ENCODE measurements around the gene FAM107A. TPM values are rescaled to one million over a fixed set of nuclear protein-coding genes. Genes with fewer than 3 reads are reported as not detected.

The FAM107A gene
- total RNA-seq, 1 experiment from 2014 or later: not detected

DNA sequence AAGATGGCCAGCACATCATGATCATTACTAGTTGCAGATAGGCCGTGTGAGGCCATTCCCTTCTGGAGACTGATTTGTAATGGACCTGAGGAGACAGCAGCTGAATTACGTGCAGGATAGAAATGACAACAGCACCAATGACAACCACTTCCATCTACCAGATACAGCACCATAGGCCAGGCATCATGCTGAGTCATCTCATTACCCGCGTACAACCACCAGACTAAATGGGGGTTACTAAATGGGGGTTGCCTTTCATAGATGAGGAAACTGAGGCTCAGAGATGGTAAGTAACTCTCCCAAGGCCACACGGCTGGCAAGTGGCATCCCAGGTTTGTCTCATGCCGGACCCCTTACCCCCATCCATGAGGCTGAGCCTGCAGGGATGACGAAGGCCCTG, 32.8 kb upstream of the FAM107A start:
- H3K4me1 ChIP-seq: no peaks in the 10 kb centered on the region
- no peak overlapping the region for H3K4me3 Mint-ChIP-seq (ENCODE audit: unreplicated experiment)
- DNase-seq: no peak
- POLR2A ChIA-PET: no interaction called here
- no peaks in the 10 kb centered on the region for H3K4me1 Mint-ChIP-seq (ENCODE audit: low read depth, unreplicated experiment)
- H3K9me3 ChIP-seq: no peaks in the 10 kb centered on the region
- no peaks in the 10 kb centered on the region for H3K36me3 Mint-ChIP-seq (ENCODE audit: insufficient read depth, unreplicated experiment)
- intact Hi-C loops (cut with micrococcal nuclease; ENCODE audit: unreplicated experiment): no loop called here
- H3K4me3 ChIP-seq (ENCODE audit: low read depth, low read length): no peak overlapping the region
- H3K9me3 Mint-ChIP-seq (ENCODE audit: unreplicated experiment): no peaks in the 10 kb centered on the region
- H3K27me3 ChIP-seq (replicated peaks; ENCODE audit: control insufficient read depth, insufficient read depth, low read length): no peaks in the 10 kb centered on the region
- H3K27ac Mint-ChIP-seq (ENCODE audit: unreplicated experiment): no peak overlapping the region
- no peaks in the 10 kb centered on the region for H3K27me3 Mint-ChIP-seq (ENCODE audit: insufficient read depth, unreplicated experiment)
- no TSS peak for BruUV-seq (replicated peaks)
- no peaks in the 10 kb centered on the region for H3K36me3 ChIP-seq (ENCODE audit: control insufficient read depth, insufficient read depth, low read length)
- TF ChIP-seq, protein P1, sequence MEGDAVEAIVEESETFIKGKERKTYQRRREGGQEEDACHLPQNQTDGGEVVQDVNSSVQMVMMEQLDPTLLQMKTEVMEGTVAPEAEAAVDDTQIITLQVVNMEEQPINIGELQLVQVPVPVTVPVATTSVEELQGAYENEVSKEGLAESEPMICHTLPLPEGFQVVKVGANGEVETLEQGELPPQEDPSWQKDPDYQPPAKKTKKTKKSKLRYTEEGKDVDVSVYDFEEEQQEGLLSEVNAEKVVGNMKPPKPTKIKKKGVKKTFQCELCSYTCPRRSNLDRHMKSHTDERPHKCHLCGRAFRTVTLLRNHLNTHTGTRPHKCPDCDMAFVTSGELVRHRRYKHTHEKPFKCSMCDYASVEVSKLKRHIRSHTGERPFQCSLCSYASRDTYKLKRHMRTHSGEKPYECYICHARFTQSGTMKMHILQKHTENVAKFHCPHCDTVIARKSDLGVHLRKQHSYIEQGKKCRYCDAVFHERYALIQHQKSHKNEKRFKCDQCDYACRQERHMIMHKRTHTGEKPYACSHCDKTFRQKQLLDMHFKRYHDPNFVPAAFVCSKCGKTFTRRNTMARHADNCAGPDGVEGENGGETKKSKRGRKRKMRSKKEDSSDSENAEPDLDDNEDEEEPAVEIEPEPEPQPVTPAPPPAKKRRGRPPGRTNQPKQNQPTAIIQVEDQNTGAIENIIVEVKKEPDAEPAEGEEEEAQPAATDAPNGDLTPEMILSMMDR (IDR thresholded peaks at IDR 0.05; ENCODE audit: insufficient read depth in 1 of 2, low read depth in 1 of 2, low read length in 1 of 2, severe bottlenecking in 1 of 2, unreplicated experiment in 1 of 2): no peak
- CTCF ChIA-PET: no interaction called here

DNA sequence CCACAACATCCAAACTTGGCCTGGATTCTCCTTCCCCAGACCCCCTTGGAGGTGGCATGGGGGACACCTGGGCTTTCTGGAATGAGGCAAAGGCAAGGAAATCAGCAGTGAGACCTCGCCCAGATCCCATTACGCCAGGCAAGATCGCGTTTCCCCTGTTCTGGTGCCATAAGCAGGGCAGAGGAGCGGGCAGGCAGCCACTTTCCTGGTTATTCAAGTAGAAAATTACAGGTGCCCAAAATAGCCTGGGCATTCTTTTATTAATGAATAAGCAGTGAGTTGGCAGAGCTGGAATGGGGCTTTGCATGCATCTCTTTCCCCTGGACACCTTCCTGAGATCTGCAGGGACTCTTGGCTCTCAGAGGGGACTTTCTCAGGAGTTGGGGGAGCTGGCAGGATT, 31.5 kb upstream of the FAM107A start:
- Mint-ChIP-seq H3K4me3 (ENCODE audit: unreplicated experiment) (no peak overlapping the region), H3K36me3 (ENCODE audit: insufficient read depth, unreplicated experiment) (no peaks in the 10 kb centered on the region), H3K9me3 (ENCODE audit: unreplicated experiment) (no peaks in the 10 kb centered on the region), H3K4me1 (ENCODE audit: low read depth, unreplicated experiment) (no peaks in the 10 kb centered on the region), H3K27me3 (ENCODE audit: insufficient read depth, unreplicated experiment) (no peaks in the 10 kb centered on the region), H3K27ac (ENCODE audit: unreplicated experiment) (no peak overlapping the region)
- ChIA-PET CTCF (no interaction called here), POLR2A (no interaction called here)
- Histone ChIP-seq H3K36me3 (ENCODE audit: control insufficient read depth, insufficient read depth, low read length) (no peaks in the 10 kb centered on the region), H3K4me1 (no peaks in the 10 kb centered on the region), H3K9me3 (no peaks in the 10 kb centered on the region), H3K4me3 (ENCODE audit: low read depth, low read length) (no peak overlapping the region), H3K27me3 (replicated peaks; ENCODE audit: control insufficient read depth, insufficient read depth, low read length) (no peaks in the 10 kb centered on the region)
- intact Hi-C loops (cut with micrococcal nuclease; ENCODE audit: unreplicated experiment): no loop called here
- BruUV-seq (replicated peaks): no TSS peak
- no peak for DNase-seq
- TF ChIP-seq, protein P1 (IDR thresholded peaks at IDR 0.05; ENCODE audit: insufficient read depth in 1 of 2, low read depth in 1 of 2, low read length in 1 of 2, severe bottlenecking in 1 of 2, unreplicated experiment in 1 of 2): no peak

DNA sequence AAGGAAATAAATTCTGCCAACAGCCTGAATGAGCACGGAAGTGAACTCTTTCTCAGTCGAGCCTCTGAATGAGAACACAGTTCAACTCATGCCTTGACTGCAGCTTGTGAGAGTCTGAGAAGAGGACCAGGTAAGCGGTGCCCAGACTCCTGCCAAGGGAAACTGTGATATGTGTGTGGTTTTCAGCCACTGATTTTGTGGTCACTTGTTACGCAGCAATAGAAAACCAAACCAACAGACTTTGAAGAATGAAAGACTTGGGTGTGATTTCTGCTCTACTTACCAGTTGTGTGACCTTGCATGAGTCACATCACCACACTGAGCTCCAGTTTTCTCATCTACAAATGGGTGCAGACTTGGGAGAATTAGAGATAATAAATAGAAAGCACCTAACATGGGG, 30.6 kb upstream of the FAM107A start:
- TF ChIP-seq, protein P1 (IDR thresholded peaks at IDR 0.05; ENCODE audit: insufficient read depth in 1 of 2, low read depth in 1 of 2, low read length in 1 of 2, severe bottlenecking in 1 of 2, unreplicated experiment in 1 of 2): no peak
- no peak for DNase-seq
- H3K4me1 Mint-ChIP-seq (ENCODE audit: low read depth, unreplicated experiment): no peaks in the 10 kb centered on the region
- POLR2A ChIA-PET: no interaction called here
- no peak overlapping the region for H3K4me3 Mint-ChIP-seq (ENCODE audit: unreplicated experiment)
- Histone ChIP-seq H3K36me3 (ENCODE audit: control insufficient read depth, insufficient read depth, low read length) (no peaks in the 10 kb centered on the region), H3K4me1 (no peaks in the 10 kb centered on the region), H3K9me3 (no peaks in the 10 kb centered on the region), H3K27me3 (replicated peaks; ENCODE audit: control insufficient read depth, insufficient read depth, low read length) (no peaks in the 10 kb centered on the region), H3K4me3 (ENCODE audit: low read depth, low read length) (no peak overlapping the region)
- CTCF ChIA-PET: no interaction called here
- H3K9me3 Mint-ChIP-seq (ENCODE audit: unreplicated experiment): no peaks in the 10 kb centered on the region
- intact Hi-C loops (cut with micrococcal nuclease; ENCODE audit: unreplicated experiment): no loop called here
- H3K27me3 Mint-ChIP-seq (ENCODE audit: insufficient read depth, unreplicated experiment): peaks cover 4% of the 10 kb centered on the region
- BruUV-seq (replicated peaks): no TSS peak
- no peaks in the 10 kb centered on the region for H3K36me3 Mint-ChIP-seq (ENCODE audit: insufficient read depth, unreplicated experiment)
- H3K27ac Mint-ChIP-seq (ENCODE audit: unreplicated experiment): no peak overlapping the region

Data from Caco-2 (cell line).